T-helper 2 cell (primary cell): ENCODE measurements around the gene ARHGEF28.

Source experiments
- DNase-seq, 5 experiments: peaks; one replicate each; pipeline versions ENCODE4 v3.0.0 to v3.0.0-alpha.2; 2012 to 2022

Gene ARHGEF28

GRCh38 chr5:73747696-73748380, 121.8 kb downstream of the ARHGEF28 start:
- DNase-seq, result no peak

DNA sequence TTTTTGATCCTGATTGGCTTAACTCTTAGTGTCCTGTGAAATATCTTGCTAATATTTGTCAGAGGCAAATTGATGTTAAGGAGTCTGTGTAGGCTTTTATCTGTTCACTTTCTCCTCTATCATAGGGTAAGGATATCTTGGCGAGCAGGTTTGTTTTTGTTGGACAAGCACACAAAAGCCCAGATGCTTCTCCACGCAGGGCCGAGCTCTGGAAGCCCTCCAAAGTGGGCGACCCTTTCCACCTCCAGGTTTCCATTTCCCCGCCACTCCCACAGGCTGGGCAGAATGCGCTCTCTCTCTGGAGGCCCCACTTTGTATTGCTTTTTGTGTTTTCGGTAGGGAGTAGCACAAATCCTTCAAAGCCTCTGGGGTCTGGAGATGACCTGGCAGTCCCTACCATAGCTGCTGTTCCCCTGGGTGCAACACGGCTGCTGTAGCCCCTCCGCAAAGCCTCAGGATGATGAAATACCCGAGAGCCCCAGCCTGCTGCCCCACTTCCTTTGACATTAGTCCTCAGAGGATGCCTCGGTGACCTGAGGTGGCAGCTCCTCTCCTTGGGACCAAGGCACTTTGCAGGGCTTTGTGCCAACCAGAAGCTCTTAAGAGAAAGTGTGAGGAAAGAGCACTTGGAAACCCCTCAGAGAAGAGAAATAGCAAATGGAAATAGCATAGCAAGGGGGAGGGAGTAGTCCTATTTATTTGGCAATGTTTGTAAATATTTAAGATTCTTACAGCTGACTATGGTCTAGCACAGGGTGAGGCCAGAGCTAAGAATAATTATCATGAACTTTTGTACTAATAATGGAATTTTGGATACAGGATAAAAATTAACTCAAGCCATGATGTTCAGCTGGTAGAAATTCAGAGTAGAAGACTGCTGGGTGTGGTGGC, 122.8 kb downstream of the ARHGEF28 start:
- DNase-seq, result no peak

DNA sequence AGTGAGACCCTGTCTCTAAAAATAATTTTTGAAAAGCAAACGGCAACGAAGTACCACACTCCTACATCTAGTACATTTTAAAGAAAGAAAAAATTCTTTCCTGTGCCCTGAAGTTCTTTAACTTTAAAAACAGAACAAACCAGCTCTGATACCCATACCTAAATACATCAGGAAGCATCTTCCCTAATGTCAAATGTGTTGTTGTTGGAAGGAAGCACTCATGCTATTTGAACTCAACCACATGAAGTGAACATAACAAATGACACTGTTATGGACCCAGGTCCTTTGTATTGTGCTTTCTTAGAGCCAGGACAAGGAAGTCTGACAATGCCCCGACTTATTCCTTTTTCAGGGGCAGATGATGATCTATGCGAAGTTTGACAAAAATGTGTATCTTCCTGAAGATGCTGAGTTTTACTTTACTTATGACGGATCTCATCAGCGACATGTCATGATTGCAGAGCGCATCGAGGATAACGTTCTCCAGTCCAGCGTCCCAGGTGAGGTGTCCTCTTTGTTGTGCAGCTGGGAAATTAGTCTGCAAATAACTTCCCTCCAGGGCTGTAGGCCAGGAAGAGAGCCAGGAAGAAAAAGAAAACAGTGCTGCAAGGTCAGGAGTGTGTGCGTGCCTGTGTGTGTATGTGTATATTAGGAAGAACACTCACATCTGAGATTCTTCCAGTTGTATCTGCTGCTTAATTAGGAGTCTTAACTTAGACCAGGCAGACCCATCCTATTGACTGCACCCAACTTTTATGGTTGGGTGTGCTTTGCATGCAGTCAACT, 123.7 kb downstream of the ARHGEF28 start:
- DNase-seq, result no peak

- DNase-seq, result peak in 1 of 5 experiments; percentile 44
These were observed 125.4 kb downstream of the ARHGEF28 start for GRCh38 chr5:73751254-73751914.

DNA sequence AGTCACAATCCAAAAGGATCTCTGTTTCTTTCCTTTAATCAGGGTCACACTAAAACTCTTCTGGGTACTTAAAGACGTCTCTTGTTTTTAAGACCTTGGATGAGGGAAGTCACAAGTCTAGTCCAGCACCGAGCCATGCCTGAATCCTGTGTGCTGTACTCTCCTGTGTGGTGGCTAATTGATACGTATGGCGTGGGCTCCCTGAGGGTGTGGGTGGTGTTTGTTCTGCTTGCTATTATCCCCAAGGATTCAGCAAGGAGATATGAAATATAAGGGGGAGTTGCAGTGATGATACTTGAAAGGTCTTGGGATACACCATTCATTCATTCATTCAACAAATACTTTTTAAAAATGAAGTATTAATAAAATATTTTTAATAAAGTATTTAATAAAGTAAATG, 128.3 kb downstream of the ARHGEF28 start:
- no peak for DNase-seq

DNA sequence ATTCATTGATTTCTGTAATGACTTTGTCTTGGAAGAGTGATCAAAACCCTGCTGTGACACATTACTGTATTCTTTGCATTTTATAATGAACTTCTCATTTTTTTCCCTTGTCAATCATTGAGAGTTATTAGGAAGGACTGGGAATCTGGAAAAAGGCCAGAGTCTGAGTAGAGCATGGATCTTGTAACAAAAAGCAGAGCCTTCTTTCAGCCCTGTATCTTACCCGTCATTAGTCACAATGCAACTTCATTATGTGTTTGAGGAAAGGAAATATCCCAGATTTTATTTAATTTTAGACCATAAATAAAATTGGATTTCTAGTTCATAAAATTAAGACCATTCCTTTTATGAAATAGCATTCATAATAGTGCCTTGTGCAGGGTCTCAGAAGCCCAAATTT, 131.4 kb downstream of the ARHGEF28 start:
- DNase-seq, result no peak

GRCh38 chr5:73759771-73760170, 133.8 kb downstream of the ARHGEF28 start:
- DNase-seq, result peak in 1 of 5 experiments; percentile 8

DNA sequence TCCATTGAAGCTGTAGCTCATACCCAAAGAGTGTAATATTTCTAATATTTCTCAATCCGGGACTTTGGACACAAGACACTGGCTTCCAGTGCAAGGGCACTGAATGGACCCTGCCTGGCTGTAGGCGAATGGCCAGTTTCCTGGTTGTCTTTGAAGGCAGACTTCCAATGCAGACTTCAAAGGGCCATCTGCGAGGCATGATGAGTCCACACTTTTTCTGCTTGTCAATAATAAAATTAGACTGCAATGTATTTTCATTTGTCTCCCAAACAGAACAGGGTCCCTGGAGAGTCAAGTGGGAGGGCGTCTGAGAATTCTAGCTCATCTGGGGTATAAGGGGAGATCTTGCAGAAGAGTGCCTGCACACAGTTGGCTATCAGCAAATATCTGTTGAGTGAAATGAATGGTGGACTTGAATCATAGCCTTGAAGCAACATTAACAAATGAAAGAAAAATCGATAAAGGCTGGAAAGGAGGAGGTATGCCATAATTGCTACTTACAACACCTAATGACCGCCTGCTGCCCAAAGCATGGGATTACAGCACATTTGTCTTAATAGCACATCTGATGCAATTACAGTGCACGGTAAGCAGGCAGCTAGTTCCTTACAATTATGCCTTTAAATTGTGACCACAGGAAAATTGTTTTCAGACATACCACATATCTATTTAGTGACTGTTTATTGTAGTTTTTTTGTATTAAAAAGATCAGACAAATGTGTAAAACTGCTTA, 137.5 kb downstream of the ARHGEF28 start:
- no peak for DNase-seq

DNA sequence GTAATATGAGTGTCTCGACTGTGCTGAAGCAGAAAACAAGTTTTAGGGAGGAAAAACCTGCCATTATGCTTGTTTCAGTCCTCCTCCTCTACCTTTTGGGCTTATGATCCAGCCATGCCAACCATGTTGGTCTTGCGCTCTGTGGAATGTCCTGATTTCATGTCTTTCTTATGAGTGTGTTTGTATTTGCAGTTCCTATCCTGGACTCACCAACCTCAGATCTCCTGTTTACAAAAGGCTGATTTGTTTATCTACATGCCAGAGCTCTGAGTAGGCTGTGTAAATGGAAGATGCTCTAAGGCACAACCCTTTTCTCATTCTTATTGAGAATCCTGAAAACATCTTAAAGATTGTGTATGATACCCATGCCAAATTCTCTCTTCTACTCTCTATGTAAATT, 138.6 kb downstream of the ARHGEF28 start:
- no peak for DNase-seq

GRCh38 chr5:73764996-73765395, 139.0 kb downstream of the ARHGEF28 start:
- no peak for DNase-seq

DNA sequence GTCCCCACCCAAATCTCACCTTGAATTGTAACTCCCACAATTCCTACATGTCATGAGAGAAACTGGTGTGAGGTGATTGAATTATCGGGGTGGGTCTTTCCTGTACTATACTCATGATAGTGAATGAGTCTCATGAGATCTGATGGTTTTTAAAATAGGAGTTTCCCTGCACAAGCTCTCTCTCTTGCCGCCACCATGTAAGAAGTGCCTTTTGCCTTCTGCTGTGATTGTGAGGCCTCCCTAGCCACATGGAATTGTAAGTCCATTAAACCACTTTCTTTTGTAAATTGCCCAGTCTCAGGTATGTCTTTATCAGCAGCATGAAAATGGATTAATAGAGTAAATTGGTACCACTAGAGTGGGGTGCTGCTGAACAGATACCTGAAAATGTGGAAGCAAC, 140.9 kb downstream of the ARHGEF28 start:
- DNase-seq, result no peak

GRCh38 chr5:73770172-73771025, 144.4 kb downstream of the ARHGEF28 start:
- DNase-seq, result no peak

DNA sequence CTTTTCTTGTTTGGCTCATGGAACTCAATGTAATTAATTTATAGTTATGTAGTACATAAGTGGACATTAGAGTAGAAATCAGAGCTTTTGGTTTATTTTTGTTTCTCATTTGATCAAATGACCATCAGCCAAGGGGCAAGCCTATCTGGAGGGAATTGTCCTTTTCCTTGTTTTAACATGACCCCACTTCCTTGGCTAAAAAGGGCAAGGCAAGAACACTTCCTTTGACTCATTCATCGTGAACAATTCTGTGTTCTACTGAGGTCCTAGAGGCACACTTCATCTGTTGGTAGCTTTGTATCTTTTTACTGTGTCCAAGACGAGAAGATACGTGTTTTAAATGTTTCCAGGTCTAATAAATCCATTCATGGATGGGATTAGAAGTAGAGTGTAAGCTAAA, 148.9 kb downstream of the ARHGEF28 start:
- no peak for DNase-seq

DNA sequence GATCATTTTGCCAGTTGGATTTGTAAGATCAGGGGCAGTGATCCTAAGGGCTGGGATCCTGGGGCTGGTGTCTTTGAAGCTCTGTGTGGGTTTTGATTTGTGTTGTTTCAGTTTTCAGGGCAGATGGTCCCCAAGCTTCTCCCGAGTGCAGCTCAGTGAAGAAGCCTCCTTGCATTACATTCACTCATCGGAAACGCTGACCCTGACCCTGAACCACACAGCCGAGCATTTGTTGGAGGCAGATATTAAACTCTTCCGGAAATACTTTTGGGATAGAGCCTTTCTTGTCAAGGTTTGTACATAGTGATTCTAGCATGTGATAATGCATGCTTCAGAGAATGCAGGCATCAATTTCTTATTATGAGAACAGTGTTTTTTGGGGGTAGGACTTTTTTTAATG, 150.4 kb downstream of the ARHGEF28 start:
- DNase-seq, result no peak

DNA sequence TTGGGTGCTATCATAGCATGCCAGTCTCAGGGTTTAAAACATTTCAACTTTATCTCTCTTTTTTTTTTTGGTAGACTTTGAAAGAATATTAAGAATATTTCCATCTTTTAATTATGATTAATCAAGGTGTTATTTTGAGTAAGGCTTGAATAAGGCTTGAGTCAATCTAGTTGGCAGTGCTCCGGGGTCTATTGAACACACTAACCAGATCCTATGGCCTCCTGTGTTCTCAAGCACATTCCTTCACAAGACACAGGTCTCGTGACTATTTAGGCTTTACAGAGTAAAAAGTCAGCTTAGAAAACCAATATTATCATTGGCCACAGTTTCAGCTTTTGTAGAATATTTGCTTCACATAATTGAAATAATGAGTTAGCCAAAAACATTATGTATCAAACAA, 151.2 kb downstream of the ARHGEF28 start:
- DNase-seq, result no peak

DNA sequence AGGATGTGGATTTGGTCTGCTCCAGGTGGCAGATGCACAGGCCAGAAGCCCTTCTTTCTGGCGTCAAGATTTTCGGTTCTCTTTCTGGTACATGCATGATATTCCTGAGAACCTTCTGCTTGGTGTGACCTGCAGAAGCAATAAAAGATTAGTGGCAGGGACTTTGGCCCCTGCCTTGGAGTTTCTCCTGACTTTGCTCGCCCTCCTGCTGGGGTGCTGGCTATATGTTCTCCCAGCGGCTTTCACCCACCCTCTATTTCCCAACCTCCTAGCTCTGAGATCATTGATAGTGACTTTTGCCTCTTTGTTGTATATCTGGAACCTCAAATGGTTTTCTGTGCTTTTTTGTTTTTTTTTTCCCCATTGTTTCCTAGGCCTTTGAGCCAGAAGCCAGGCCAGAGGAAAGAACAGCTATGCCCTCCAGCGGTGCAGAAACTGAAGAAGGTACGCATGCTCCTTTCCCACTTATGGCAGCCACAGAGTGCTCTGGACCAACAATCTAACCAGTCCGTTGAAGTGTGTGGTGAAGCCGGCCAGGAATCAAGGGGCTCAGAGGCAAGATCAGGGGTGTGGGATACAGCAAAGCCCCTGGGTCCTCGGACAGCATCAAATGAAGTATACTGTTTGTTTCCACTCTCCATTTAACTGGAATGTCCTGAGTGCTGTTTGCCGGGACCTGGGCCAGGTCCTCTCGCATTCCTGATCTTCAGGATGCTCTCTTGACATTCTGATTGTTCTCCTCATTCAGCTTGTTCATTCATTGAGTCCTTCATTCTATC, 154.5 kb downstream of the ARHGEF28 start:
- no peak for DNase-seq

DNA sequence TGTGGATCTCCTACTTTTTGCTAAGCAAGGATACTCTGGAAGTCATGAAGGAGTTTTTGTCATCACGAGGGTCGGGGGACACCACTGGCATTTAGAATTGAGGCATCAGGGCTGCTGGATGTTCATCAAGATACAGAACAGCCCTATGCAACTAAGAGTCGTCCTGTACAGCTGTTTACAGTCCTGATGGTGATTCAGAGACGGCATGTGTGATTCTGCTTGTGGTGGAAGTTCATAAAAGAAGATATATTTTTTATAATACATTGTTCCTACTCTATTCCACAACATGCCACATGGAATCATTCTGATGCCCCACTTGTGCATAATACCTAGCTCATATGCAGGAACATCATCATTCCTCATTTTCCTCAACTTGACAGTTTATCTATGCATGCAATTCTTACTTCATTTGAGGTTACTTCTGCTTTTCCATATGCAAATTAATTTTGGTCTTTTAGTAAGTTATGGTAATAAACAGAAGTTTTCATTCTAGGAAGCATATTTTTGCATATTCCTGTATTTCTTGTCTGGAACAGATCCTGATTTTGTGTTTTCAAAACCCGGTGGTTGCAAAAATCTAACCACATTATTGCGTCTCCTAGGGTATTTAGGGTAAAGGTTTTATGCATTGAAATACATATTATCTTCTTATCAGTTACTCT, 155.2 kb downstream of the ARHGEF28 start:
- no peak for DNase-seq

GRCh38 chr5:73783828-73784227, 157.8 kb downstream of the ARHGEF28 start:
- peak in 1 of 5 experiments; percentile 14 for DNase-seq

DNA sequence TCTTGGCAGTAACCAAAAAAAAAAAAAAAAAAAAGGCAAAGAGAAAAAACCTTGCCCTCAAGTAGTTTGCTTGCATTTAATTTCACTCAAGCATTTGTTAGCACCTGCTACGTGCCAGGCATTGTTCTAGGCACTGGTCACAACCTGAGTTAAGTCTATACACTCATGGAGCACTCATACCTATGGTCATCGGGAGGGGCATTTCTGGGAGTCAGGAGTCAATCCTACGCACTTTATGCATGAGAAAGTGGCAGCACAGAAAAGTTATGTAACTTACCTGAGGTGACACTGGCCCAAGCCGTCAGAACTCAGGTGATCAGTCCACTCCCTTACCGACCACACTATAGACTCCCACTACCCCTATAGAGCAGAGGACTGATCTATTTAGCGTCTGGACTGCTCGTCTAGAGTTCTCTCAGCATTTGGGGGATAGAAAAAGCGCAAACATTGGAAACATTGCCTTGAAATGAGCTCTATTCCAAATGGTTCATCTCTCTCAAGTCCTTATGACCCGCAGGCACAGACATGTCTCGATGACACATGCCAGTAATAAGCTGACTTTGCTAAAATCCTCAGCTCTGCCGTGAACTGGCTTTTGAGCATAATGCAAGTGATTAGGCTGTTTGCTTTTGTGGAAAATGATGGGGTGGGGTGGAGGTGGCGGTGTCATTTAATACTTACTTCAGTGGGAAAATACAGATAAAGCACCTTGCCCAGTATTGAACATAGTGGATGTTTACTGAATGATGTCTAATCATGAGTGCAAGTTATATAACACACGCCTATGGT, 160.2 kb downstream of the ARHGEF28 start:
- no peak for DNase-seq
